ENCODE results near the gene RXFP3.
"Not testable (repeated sequence)": the region's sequence is repeated elsewhere in the genome, so short reads cannot be mapped to it uniquely, and the experiment has no call there.

GRCh38 chr5:33952175-33952574, 16.0 kb downstream of the RXFP3 start:
- TF ChIP-seq CTCF, EP300, POLR2AphosphoS5 (IDR thresholded peaks at IDR 0.05): not testable (repeated sequence)

All from gastroesophageal sphincter (tissue), 3 donors.